Measurements from ENCODE around the gene SPPL2C.

GRCh38 chr17:45834471-45835396 lies 9.9 kb upstream of the SPPL2C start:
- TF ChIP-seq POLR2AphosphoS5 (IDR thresholded peaks at IDR 0.05) = no peak
- no peak for TF ChIP-seq CTCF (IDR thresholded peaks at IDR 0.05)
- no peak for TF ChIP-seq POLR2A (IDR thresholded peaks at IDR 0.05)
